Hypothalamus (tissue), 51 donors: ENCODE results near the gene TMEM145.
A peak's percentile ranks its signal among the peaks of the same experiment; 100 is the strongest.

Experiments used
- DNase-seq, 51 donors: peaks; one replicate each; lab custom pipeline; 2025; lab: John Stamatoyannopoulos, UW

TMEM145 gene

GRCh38 chr19:42277821-42278451 is 35.2 kb upstream of the TMEM145 start:
- DNase-seq, result peak in 1 of 51 donors; percentile 21

- no peak for DNase-seq
These were observed 34.5 kb upstream of the TMEM145 start for GRCh38 chr19:42278452-42279154.

GRCh38 chr19:42279155-42279901 is 33.8 kb upstream of the TMEM145 start:
- peak in 3 of 51 donors; percentile 33 to 69 (median 49) for DNase-seq

- peak; percentile 68 to 99 (median 93) for DNase-seq
These were observed 33.0 kb upstream of the TMEM145 start for GRCh38 chr19:42279902-42280814.

- peak in 36 of 51 donors; percentile 38 to 90 (median 72) for DNase-seq
These were observed 32.3 kb upstream of the TMEM145 start for GRCh38 chr19:42280815-42281145.

- DNase-seq, result peak in 47 of 51 donors; percentile 38 to 89 (median 69)
These were observed 31.8 kb upstream of the TMEM145 start for GRCh38 chr19:42281146-42281826.

- peak in 5 of 51 donors; percentile 27 to 60 (median 38) for DNase-seq
These were observed 31.0 kb upstream of the TMEM145 start for GRCh38 chr19:42281827-42282762.

GRCh38 chr19:42282819-42283187 is 30.3 kb upstream of the TMEM145 start:
- peak in 2 of 51 donors; percentile 36 to 44 for DNase-seq

GRCh38 chr19:42283188-42284065 is 29.7 kb upstream of the TMEM145 start:
- peak; percentile 53 to 98 (median 93) for DNase-seq

GRCh38 chr19:42284066-42284501 is 29.0 kb upstream of the TMEM145 start:
- DNase-seq, result peak in 49 of 51 donors; percentile 37 to 96 (median 80)

- peak in 6 of 51 donors; percentile 15 to 54 (median 36) for DNase-seq
These were observed 28.3 kb upstream of the TMEM145 start for GRCh38 chr19:42284591-42285341.

GRCh38 chr19:42285541-42285941 is 27.6 kb upstream of the TMEM145 start:
- DNase-seq, result peak in 1 of 51 donors; percentile 10

- DNase-seq, result no peak
These were observed 27.1 kb upstream of the TMEM145 start for GRCh38 chr19:42285988-42286348.

GRCh38 chr19:42286349-42287016 is 26.6 kb upstream of the TMEM145 start:
- DNase-seq, result peak in 16 of 51 donors; percentile 12 to 42 (median 30)

- DNase-seq, result no peak
These were observed 25.9 kb upstream of the TMEM145 start for GRCh38 chr19:42287017-42287826.

GRCh38 chr19:42287827-42288107 is 25.3 kb upstream of the TMEM145 start:
- no peak for DNase-seq
